HG02759 (cell line): ENCODE data around the gene COBLL1.
"Not testable (repeated sequence)": the region's sequence is repeated elsewhere in the genome, so short reads cannot be mapped to it uniquely, and the experiment has no call there.

Experiments used
- ATAC-seq: cut with Tn5 transposase; IDR thresholded peaks from one replicate; pipeline ENCODE4 v1.9.1; 2021; ENCODE audit warnings: mild to moderate bottlenecking, moderate library complexity; ENCODE audit not compliant: unreplicated experiment

COBLL1 gene

DNA sequence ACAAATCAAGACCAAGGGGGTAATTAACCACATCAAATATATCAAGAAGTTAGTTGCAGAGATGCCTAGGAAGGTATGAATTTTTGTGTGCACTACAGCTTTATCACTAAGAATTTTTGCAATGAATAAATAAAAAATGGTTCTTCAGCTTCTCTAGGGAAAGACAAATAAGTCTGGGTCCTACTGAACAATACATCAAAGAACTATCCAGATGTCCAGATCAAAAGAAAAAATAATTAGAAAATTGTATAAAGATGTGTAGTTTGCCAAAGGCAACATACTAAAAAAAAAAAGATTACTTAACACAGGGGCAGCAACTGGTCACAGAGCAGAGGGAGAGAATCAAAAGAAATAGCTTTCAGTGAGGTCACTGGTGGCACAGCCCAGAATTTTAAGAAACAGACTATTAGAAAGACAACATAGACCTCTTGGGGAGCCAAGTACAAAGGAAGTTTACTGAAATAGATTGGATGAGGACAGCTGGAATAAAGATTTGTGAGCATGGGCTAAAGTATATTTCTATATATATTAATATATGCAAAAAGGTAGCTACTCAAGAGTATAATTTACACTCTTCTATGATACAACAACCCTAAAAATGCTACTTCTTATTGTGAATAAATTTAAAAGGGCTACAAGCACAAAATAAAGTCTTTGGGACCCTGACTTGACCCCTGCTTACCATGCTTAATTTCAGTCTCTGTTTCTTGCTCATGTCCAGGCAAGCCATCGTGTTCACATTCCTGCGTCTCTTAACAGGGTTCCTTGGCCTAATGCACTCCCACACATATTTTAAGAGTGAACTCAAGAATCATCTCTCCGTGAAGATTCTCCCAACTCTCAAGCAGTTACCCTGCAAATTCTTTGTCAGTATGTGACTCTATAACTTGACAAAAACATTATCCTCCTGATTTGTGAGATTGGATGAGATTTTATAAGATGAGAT is 121.4 kb downstream of the COBLL1 start:
- no peak for ATAC-seq

DNA sequence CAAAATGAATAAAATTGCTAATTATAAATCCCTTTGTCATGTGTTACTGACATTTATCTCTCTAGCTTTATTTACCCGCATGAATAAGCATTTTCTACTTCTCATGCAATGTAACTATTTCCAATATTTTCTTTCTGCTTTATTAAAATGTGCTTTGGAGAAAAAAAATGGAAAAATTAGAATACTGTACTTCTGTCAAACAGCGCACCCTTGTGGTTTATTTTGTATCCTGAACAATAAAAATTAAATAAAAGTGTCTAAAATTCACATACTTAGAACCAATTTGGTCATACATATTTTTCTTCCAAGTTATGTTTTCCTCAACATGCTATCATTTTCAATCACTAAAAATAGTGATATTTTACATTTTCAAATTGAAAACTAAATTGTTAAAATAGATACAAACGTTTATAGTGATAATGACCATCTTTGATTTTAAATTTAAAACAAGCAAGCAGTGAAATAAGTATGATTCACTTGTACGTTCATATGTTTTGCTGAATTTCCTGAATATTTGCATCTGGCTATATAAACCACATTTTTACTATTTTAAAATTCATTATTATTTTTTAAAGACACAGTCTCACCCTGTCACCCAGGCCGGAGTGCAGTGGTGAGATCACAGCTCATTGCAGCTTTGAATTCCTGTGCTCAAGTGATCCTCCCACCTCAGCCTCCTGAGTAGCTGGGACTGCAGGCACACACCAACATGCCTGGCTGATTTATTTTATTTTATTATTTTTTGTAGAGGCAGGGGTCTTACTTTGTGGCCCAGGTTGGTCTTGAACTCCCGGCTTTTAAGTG is 124.4 kb downstream of the COBLL1 start:
- no peak for ATAC-seq

DNA sequence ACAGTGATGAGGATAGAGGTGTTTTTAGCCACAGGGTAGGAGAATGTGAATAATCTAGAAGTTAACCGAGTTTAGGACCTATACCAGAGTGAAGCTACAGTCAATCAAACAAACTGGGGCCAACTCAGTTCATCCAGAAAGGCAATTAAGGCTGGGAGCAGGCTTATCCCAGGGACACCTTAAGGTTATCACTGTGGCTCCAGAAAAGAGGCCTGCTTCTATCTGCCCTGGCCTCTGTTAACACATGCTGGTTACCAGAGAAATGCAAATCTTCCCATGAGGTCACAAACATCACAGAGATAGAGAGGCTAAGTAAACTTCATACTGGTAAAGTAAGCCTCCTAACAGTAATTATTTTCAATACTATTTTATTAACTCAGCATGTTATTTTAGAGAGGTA is 127.2 kb downstream of the COBLL1 start:
- ATAC-seq: no peak

DNA sequence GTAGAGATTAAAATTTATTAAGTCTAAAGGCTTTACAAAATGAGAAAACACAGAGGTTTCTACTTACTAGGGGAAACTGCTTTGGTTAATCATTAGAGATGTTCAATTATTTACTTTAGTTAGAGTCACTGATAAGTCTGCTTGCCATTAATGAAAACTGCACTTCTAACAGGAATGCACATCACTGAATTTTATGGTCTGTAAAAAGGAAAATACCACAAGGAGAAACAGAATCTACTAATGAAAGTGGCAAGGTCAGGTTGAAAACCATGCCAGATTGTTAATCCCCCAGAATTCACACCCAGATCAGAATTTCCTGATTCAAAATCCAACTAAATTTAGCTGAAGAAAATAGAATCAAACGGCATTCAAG is 129.9 kb downstream of the COBLL1 start:
- no peak for ATAC-seq

DNA sequence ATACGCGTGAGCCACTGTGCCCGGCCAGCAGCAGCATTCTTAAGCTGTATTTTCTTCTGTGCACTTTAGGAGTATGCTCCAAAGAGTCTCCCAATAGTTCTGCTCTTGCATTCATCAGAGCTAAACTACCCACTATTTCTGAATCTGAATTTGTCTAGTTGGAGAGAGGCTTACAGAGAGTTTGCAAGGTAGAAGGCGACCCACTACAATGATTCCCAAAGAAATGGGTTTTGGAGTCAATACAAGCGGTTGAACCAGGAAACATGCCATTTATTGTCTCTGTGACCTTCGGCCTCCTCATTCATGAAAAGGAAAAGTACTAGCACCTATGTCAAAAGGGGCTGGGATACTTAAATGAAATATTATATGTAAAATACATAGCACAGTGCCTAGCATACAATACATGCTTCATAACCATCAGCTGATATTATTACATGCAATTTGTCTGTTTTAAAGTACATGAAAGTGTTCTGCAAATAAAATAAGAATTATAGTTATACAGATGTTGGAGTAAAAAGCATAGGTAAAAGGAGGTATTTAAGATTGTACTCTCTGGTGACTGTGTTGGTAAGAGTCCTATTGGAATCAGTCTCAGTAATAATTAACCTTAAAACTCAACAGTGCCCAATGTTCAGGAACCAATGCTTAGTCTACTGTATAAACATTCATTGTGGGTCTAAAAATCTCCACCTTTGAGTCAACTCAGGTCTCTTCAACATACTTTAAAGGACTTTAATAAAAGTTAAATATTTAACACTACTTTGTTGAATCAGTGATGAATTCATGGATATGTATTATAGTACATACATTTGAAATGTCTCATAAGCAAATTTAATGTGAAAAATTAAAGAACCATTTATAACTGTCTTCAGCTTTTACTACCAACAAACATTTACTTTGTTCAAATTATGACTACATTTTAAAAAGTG is 130.5 kb downstream of the COBLL1 start:
- ATAC-seq: no peak

DNA sequence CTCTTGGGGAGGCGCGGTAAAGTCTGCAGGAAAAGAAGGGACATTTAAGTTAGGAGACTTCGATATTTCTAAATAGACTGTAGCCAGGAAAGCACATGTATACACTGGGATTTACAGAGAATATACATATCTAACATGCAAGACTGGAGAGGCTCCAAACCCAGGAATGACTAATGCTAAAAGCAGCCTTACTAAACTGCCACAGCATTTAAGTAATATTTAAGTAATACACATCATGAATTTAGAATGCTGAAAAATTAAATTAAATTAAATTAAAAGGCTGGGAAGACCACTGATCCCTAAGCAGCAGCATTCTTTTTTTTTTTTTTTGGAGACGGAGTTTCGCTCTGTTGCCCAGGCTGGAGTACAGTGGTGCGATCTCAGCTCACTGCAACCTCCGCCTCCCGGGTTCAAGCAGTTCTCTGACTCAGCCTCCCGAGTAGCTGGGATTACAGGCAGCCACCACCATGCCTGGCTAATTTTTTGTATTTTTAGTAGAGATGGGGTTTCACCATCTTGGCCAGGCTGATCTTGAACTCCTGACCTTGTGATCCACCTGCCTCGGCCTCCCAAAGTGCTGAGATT is 131.3 kb downstream of the COBLL1 start:
- not testable (repeated sequence) for ATAC-seq

DNA sequence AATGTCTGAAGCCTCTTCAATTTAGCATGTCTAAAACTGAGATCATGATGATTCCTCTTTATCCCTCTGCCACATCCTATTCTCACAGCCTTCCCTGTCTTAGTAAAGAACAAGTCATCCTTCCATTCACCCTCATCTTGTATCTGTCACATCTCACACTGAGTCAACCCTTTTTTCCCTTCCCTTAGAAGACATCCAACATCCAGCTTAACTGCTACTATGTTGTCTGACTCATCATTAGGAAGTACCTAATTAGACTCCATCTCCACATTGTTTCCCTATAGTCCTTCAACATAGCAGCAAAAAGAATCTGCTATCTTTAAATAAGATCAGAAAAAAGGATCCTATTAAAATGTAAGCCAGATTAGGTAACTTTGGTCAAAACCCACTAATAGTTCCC is 135.1 kb downstream of the COBLL1 start:
- no peak for ATAC-seq

DNA sequence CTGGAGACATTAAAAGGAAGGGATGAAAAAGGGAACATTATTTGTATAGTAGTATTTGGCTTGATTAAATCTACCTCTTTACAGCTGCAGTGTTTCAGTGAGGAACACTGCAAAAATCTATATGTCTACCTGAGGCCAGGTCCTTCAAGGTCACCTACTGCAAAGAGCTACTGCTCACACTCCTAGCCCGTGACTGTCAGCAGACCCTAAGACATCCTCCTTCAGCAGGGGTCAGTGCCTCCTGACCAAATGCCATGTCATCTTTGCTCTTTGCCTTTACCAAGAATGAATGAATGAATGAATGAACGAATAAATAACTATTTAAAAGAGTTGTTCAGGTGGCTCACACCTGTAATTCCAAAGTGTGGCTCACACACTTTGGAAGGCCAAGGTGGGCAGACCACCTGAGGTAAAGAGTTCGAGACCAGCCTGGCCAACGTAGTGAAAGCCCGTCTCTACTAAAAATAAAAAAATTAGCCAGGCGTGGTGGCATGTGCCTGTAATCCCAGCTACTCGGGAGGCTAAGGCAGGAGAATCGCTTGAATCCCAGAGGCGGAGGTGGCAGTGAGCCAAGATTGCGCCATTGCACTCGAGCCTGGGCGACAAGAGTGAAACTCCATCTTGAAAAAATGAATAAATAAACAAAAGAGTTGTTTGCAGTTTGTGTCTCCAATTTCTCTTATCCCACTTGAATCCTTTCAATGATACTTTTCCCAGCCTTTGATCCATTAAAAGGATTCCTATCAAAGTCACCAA is 136.0 kb downstream of the COBLL1 start:
- no peak for ATAC-seq

DNA sequence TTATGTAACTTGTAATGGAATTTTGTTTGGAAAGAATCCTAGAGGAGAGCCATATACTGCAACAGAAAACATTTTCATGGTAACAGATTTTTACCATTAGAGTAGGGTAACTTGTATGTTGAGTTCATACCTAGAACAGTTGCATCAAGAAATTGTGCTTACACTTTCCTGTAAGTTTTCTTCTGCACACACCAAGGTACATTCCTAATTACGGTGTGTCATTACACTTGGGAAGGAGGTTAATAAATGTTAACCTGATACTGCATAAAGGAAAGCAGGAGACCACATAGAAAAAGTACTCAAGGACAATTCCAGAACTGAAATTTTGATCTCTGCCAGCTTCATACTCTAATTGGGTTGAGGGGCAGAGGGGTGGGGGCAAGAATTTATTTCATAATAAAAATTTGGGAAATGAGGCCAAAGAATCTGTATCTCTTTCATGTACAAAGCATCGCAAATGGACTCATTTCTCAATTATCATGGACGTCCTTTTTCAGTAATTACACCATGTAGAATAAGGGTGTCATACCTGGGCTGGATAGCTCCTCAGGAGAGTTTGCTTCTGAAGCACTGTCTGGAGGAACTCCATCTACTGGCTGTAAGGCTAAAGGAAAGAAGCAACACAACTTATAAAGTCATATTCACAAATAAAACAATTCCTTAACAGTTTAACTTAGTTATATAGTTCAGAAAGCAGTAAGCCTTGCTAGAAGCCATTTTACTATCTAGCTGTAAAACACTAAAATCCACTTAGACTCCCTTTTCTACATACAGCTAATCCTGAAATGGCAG is 137.5 kb downstream of the COBLL1 start:
- ATAC-seq: no peak

DNA sequence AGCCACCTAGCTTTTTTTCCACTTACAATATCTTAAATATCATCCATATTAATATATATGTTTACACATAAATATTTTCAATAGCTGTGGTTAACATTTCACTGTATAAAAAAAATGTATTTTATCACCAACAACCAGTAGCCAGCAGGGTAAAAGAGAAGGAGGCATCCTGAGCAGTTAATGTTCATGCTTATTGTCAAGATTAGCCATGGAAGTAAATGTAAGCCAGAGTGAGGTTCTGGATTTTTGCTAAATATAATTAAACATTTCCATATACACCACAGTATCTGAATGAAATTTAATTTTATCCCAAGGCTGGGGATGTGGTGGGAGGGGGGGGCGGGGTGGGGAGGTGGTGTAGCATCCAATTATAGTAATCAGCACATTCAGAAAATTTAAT is 140.1 kb downstream of the COBLL1 start:
- ATAC-seq: no peak

DNA sequence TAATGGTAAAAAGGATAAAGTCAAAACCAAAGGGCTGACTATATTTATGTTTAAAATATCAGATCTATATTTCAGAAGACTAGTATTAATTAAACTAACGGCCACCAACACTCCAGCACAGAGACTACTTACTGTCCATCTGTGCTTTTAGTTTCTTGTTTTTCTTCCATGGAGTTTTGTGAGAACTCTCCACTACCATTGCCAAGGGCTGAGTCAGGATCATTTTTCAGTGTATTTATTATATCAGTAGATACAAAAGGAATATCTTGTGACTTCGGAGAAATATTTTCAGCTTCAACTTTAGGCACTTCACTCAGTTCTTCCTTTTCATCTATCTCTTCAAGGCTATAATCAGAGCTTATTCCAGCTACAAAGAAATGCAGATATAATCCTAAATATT is 141.2 kb downstream of the COBLL1 start:
- no peak for ATAC-seq

DNA sequence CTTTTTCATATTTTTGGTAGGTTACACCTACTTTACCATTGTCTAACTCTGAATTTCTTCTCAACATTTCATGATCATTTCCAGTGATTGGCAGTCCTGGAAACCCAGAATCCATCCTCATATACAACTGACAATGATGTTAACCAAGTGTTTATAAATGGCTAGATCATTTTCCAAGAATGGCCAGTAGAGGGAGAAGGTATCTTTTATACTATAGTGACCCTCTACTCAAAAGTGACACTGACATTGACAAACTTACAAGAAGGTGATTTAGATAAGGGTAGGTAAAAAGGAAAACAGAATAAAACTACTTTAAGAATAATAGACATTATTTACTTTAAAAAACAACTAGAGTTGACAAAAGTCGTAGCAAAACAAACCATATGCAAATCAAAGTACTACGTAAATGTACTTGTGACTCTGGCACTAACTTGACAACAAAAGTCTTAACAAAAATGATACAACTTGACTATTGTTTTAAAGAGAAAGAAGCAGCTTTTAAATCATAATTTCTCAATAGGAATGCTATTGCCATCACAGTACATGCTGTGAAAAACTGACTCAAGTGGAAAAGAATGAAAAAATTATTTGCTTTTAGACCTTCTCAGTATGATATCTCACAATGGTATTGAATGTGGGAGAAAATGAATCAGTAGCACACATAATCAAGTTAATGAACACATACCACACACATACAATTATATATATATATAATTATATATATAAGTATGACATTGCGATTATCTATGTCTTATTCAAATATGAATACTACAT is 143.7 kb downstream of the COBLL1 start:
- ATAC-seq: peak; percentile 54

DNA sequence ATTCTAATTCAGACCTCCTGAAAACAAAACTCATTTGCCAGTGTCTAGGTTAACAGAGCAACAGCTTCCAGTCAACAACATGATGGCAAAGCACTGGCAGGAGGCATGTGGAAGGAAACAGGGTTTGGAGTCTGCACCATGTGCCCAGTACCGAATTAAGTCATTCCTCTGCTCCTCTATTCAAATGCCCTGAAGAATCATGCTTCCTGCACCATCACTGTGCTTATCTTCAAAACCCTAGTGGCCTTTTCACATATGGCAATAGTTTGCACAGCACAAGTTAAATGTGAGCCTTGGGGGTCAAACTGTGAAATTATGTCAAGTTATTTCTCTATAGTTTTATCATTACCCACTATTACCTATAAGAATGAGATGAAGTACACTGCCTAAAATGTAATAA is 145.0 kb downstream of the COBLL1 start:
- no peak for ATAC-seq

DNA sequence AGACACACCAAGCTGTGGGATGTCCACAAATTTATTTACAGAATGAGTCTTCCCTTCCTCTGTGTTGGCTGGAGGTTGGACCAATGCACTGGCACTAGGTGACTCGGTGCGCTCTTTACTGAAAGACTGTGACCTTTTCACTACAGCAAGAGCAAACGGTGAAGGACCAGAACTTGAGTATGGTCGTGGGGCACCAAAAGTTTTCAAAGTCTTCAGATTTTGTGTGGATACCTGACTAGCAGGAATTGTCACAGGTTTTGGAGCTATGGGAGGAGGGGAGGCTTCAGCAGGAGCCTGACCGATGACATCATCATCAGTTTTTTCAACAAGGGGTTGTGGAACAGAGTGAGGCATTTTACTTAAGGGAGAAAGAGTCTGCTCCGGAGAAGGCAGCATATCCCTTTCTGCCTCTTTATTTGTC is 147.3 kb downstream of the COBLL1 start:
- no peak for ATAC-seq

DNA sequence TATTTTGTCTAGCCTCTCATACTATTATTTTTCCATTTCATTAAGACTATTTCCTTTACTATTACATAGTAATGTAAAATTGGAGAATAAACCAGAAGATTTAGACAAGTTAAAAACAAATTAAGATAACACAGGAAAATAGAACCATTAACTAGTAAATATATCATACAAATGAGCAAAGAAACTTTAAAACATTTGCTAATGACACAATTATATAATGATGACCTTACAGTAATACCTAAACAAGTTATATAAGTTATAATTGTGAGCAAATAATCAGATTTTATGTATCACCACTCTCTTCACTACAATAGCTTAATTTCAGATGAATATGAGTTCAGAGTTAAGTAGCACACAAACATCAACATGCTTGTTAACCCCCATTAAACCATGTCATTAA is 147.8 kb downstream of the COBLL1 start:
- ATAC-seq: no peak

DNA sequence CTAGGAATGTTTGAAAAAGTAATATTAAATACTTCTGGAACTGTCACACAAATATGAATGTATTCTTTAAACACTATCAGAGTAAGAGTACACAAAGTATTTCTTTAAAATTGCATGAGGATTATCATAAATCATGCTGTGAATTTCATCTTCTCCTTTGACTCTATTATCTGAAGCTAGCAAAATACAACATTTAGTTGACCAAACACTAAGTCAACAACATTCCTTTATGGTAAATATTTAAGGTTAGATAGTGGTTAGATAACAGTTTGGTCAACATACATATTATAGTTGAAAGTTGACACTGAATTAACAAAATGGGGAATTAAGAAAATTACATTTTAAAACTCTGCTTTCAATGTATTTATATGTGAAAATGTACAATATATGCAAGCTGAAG is 148.2 kb downstream of the COBLL1 start:
- ATAC-seq: no peak

DNA sequence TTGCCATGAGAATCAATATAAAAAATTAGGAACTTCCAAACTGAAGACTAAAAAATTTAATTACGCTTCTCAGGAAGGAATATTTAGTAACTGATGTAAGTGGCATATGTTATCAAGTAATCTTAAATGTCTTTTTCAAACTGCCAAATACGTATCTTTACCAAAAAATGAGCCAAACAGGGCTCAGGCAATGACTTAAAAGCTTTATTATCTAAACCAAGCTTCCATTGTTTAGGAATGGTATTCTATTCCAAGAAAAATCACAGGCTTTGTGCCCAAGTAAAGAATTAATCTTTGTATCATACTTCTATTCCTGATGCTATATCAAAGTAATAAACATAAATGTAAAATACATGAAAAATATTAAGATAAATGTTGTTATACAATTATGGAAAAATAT is 148.7 kb downstream of the COBLL1 start:
- ATAC-seq: no peak

DNA sequence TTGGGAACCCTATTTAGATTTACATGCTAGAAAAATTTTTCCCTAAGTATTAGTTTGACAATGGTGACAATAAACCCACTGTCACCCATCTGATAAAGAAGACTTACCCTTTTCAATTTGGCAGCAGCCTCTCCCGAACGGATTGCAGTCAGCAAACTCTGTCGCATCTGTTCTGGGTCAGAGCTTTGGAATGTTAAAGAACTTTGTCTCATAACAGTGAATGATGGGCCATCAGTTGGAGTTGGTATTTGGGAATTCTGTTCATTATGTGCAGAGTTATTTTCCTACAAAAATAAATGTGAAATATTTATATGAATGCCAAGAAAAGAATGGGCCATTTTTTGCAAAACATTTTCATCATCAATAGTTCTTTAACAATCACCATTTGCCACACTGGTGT is 149.5 kb downstream of the COBLL1 start:
- no peak for ATAC-seq
